MM.1S (cell line): Measurements from ENCODE around the gene JPT2.

Experiments used
- CTCF ChIP-seq: fragments of 300-600 bp; sonication (generic); IDR thresholded peaks from 2 replicates; pipeline ENCODE4 v1.5.1; 2016; ENCODE audit warnings: antibody characterized with exemption, low read length, mixed read lengths
- EZH2 ChIP-seq: fragments of 300-600 bp; sonication (generic); optimal IDR thresholded peaks from 2 replicates; pipeline ENCODE3; 2017; ENCODE audit warnings: low read depth, mild to moderate bottlenecking, antibody characterized with exemption, low read length, mixed read lengths

- TF ChIP-seq CTCF, result no peak
- TF ChIP-seq EZH2, result no peak
These were observed 62.9 kb downstream of the JPT2 start for GRCh38 chr16:1740781-1741490.
